HG02970 (cell line): Measurements from ENCODE around the gene GRIK2.
"Not testable (repeated sequence)": the region's sequence is repeated elsewhere in the genome, so short reads cannot be mapped to it uniquely, and the experiment has no call there.

ENCODE experiments used
- ATAC-seq: cut with Tn5 transposase; IDR thresholded peaks from one replicate; pipeline ENCODE4 v1.9.1; 2021; ENCODE audit warnings: mild to moderate bottlenecking, moderate library complexity, moderate number of reproducible peaks; ENCODE audit not compliant: unreplicated experiment, low FRiP score

Gene GRIK2

GRCh38 chr6:101393251-101393828 lies at the start of gene GRIK2:
Gene GRIK2 (plus strand): TSS chr6:101393708.
- no peak for ATAC-seq

- no peak for ATAC-seq
These were observed 48.6 kb upstream of the GRIK2 start for GRCh38 chr6:101344885-101345284.

- ATAC-seq = no peak
These were observed 44.7 kb upstream of the GRIK2 start for GRCh38 chr6:101348816-101349215.

- not testable (repeated sequence) for ATAC-seq
These were observed 42.9 kb upstream of the GRIK2 start for GRCh38 chr6:101350631-101351030.

- no peak for ATAC-seq
These were observed 42.3 kb upstream of the GRIK2 start for GRCh38 chr6:101351173-101351572.

GRCh38 chr6:101352316-101352715 lies 41.2 kb upstream of the GRIK2 start:
- ATAC-seq = no peak

- no peak for ATAC-seq
These were observed 28.3 kb upstream of the GRIK2 start for GRCh38 chr6:101365181-101365580.

- ATAC-seq = no peak
These were observed 13.6 kb upstream of the GRIK2 start for GRCh38 chr6:101379926-101380325.

- no peak for ATAC-seq
These were observed 12.4 kb upstream of the GRIK2 start for GRCh38 chr6:101380897-101381630.

- not testable (repeated sequence) for ATAC-seq
These were observed 9.8 kb upstream of the GRIK2 start for GRCh38 chr6:101383747-101384146.

- no peak for ATAC-seq
These were observed 6.5 kb upstream of the GRIK2 start for GRCh38 chr6:101386982-101387381.

- no peak for ATAC-seq
These were observed 1.5 kb upstream of the GRIK2 start for GRCh38 chr6:101391772-101392585.

- no peak for ATAC-seq
These were observed 800 bp upstream of the GRIK2 start for GRCh38 chr6:101392586-101393230.

GRCh38 chr6:101393829-101394251 lies 332 bp downstream of the GRIK2 start:
- ATAC-seq = no peak

GRCh38 chr6:101394936-101395335 lies 1.4 kb downstream of the GRIK2 start:
- ATAC-seq = no peak

- no peak for ATAC-seq
These were observed 1.8 kb downstream of the GRIK2 start for GRCh38 chr6:101395345-101395744.

- ATAC-seq = no peak
These were observed 3.2 kb downstream of the GRIK2 start for GRCh38 chr6:101396548-101397173.

- no peak for ATAC-seq
These were observed 3.7 kb downstream of the GRIK2 start for GRCh38 chr6:101397199-101397598.

- no peak for ATAC-seq
These were observed 5.5 kb downstream of the GRIK2 start for GRCh38 chr6:101398716-101399615.
